22Rv1 (cell line): Measurements from ENCODE around the gene SOX5.

Source experiments
- ZFX ChIP-seq: fragments of 450-650 bp; IDR thresholded peaks from 2 replicates; pipeline ENCODE4 v1.6.1; 2017; ENCODE audit warnings: antibody characterized with exemption, borderline replicate concordance
- TF ChIP-seq, protein P1 (sequence below): fragments of 450-650 bp; IDR thresholded peaks from 2 replicates; pipeline ENCODE4 v1.5.1; 2017; ENCODE audit warnings: mild to moderate bottlenecking

DNA sequence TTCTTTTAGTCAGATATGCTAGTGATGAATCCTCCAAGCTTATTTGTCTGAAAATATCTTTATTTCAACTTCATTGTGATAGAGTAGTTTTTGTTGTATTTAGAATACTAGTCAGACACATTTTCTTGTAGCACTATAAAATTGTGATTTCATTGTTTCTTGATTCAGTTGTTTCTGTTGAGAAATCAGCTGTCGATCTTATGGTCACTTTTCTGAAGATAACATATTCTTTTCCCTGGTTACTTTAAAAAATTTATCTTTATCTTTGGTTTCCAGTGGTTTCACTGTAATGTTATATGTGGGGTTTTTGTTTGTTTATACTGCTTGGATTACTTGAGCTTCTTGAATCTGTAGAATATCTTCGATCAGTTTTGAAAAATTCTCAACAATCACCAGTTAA is 426.1 kb downstream of the SOX5 start:
- TF ChIP-seq, protein P1, sequence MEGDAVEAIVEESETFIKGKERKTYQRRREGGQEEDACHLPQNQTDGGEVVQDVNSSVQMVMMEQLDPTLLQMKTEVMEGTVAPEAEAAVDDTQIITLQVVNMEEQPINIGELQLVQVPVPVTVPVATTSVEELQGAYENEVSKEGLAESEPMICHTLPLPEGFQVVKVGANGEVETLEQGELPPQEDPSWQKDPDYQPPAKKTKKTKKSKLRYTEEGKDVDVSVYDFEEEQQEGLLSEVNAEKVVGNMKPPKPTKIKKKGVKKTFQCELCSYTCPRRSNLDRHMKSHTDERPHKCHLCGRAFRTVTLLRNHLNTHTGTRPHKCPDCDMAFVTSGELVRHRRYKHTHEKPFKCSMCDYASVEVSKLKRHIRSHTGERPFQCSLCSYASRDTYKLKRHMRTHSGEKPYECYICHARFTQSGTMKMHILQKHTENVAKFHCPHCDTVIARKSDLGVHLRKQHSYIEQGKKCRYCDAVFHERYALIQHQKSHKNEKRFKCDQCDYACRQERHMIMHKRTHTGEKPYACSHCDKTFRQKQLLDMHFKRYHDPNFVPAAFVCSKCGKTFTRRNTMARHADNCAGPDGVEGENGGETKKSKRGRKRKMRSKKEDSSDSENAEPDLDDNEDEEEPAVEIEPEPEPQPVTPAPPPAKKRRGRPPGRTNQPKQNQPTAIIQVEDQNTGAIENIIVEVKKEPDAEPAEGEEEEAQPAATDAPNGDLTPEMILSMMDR: no peak
- no peak for TF ChIP-seq ZFX
